Calu3 (cell line): ENCODE measurements around the gene NRM. TPM values are rescaled to one million over a fixed set of nuclear protein-coding genes. Genes with fewer than 3 reads are reported as not detected.

Source experiments
- BruUV-seq: library from RNA; stranded (reverse); fragments of 400-500 nt; replicated peaks from 2 replicates; lab custom pipeline; 2021; lab: Mats Ljungman, UMichigan
- CTCF ChIA-PET: fragments of 300-600 bp; sonication (Branson Sonifier 250); formaldehyde crosslinking; loops from one replicate; lab custom pipeline; 2022; ENCODE audit warnings: antibody characterized with exemption; lab: Charles Lee
- DNase-seq: peaks from one replicate; pipeline ENCODE4 v3.0.0; 2022
- H3K27ac Mint-ChIP-seq: one replicate; pipeline ENCODE4 v1.8.0; 2022; ENCODE audit warnings: mixed read lengths; ENCODE audit not compliant: unreplicated experiment
- H3K27me3 Mint-ChIP-seq: one replicate; pipeline ENCODE4 v1.8.0; 2022; ENCODE audit warnings: mixed read lengths; ENCODE audit not compliant: unreplicated experiment
- H3K36me3 Mint-ChIP-seq: one replicate; pipeline ENCODE4 v1.8.0; 2022; ENCODE audit warnings: mild to moderate bottlenecking, moderate library complexity, mixed read lengths; ENCODE audit not compliant: insufficient read depth, unreplicated experiment
- H3K4me1 Mint-ChIP-seq: one replicate; pipeline ENCODE4 v1.8.0; 2022; ENCODE audit warnings: mild to moderate bottlenecking, low read depth, mixed read lengths; ENCODE audit not compliant: unreplicated experiment
- H3K4me3 Mint-ChIP-seq: one replicate; pipeline ENCODE4 v1.8.0; 2022; ENCODE audit warnings: mild to moderate bottlenecking, low read depth, moderate library complexity, mixed read lengths; ENCODE audit not compliant: unreplicated experiment
- H3K9me3 Mint-ChIP-seq: one replicate; pipeline ENCODE4 v1.8.0; 2022; ENCODE audit warnings: low read depth, mixed read lengths; ENCODE audit not compliant: unreplicated experiment
- CTCF ChIP-seq: fragments of 200-600 bp; IDR thresholded peaks from one replicate; pipeline ENCODE4 v1.8.0; 2022; ENCODE audit warnings: antibody characterized with exemption; ENCODE audit not compliant: unreplicated experiment
- intact Hi-C: fragments of 100-400 bp; cut with micrococcal nuclease; formaldehyde crosslinking; loops from one replicate; pipeline ENCODE4 v1.10.0; 2022; ENCODE audit not compliant: unreplicated experiment
- total RNA-seq: library from RNA; stranded (reverse); gene quantifications from 2 replicates; pipeline ENCODE4 v1.2.3, GENCODE V29; 2022

The NRM gene
- total RNA-seq, 1 experiment from 2014 or later, result 30.2 TPM

GRCh38 chr6:30703011-30703410 lies 12.2 kb upstream of the NRM start:
- BruUV-seq, result no TSS peak
- CTCF ChIA-PET, result no interaction called here
- DNase-seq, result no peak
- no peak overlapping the region for H3K27ac Mint-ChIP-seq
- intact Hi-C loops, result no loop called here
- TF ChIP-seq CTCF, result no peak
- H3K9me3 Mint-ChIP-seq, result no peaks in the 10 kb centered on the region
- no peaks in the 10 kb centered on the region for H3K27me3 Mint-ChIP-seq
- H3K4me1 Mint-ChIP-seq, result peaks cover 15% of the 10 kb centered on the region
- no peak overlapping the region for H3K4me3 Mint-ChIP-seq
- peaks cover 50% of the 10 kb centered on the region for H3K36me3 Mint-ChIP-seq

- peaks cover 36% of the 10 kb centered on the region for H3K36me3 Mint-ChIP-seq
- no peak for TF ChIP-seq CTCF
- intact Hi-C loops, result no loop called here
- H3K27me3 Mint-ChIP-seq, result no peaks in the 10 kb centered on the region
- H3K27ac Mint-ChIP-seq, result no peak overlapping the region
- H3K4me3 Mint-ChIP-seq, result no peak overlapping the region
- BruUV-seq, result no TSS peak
- DNase-seq, result no peak
- CTCF ChIA-PET, result no interaction called here
- H3K4me1 Mint-ChIP-seq, result peaks cover 1% of the 10 kb centered on the region
- no peaks in the 10 kb centered on the region for H3K9me3 Mint-ChIP-seq
These were observed 9.6 kb upstream of the NRM start for GRCh38 chr6:30700340-30700739.

GRCh38 chr6:30696432-30696831 lies 5.6 kb upstream of the NRM start:
- Mint-ChIP-seq H3K27ac (no peak overlapping the region), H3K27me3 (no peaks in the 10 kb centered on the region), H3K4me3 (no peak overlapping the region), H3K4me1 (peaks cover 21% of the 10 kb centered on the region), H3K36me3 (peaks cover 14% of the 10 kb centered on the region), H3K9me3 (no peaks in the 10 kb centered on the region)
- no peak for TF ChIP-seq CTCF
- no peak for DNase-seq
- intact Hi-C loops, result no loop called here
- CTCF ChIA-PET, result interaction anchor here (2.0 kb wide), 1 partner anchor 21 kb away, joined by 14 read pairs; the partner anchor contains the start of gene MDC1
- no TSS peak for BruUV-seq

- H3K27ac Mint-ChIP-seq, result peak overlapping the region; percentile 38
- no peaks in the 10 kb centered on the region for H3K27me3 Mint-ChIP-seq
- TF ChIP-seq CTCF, result no peak
- intact Hi-C loops, result loop anchor here (1.0 kb wide), 1 partner anchor 27 kb away; no protein-coding TSS in a partner anchor
- H3K36me3 Mint-ChIP-seq, result peaks cover 46% of the 10 kb centered on the region
- peaks cover 60% of the 10 kb centered on the region for H3K4me1 Mint-ChIP-seq
- CTCF ChIA-PET, result interaction anchor here (0.6 to 2.4 kb wide), 4 partner anchors 9 to 120 kb away, joined by 3 to 12 read pairs (median 6); partner anchors contain the start of gene MDC1
- BruUV-seq, result no TSS peak
- H3K4me3 Mint-ChIP-seq, result peak overlapping the region; percentile 74
- H3K9me3 Mint-ChIP-seq, result no peaks in the 10 kb centered on the region
- DNase-seq, result no peak
These were observed 544 bp upstream of the NRM start for GRCh38 chr6:30691208-30691847.
